Ishikawa (cell line): Measurements from ENCODE around the gene RNU5D-1.

Experiments
- NFIC ChIP-seq: IDR thresholded peaks from 2 replicates; pipeline ENCODE4 v1.6.1; 2012
- RAD21 ChIP-seq: IDR thresholded peaks from 2 replicates; pipeline ENCODE4 v1.6.1; 2012; ENCODE audit warnings: low read depth

- TF ChIP-seq RAD21, result no peak
- TF ChIP-seq NFIC, result no peak
Measured at GRCh38 chr1:44720281-44720680, 10.7 kb downstream of the RNU5D-1 start.
